Stomach (tissue), 9 donors: ENCODE data around the gene PAMR1. TPM values are rescaled to one million over a fixed set of nuclear protein-coding genes. Genes with fewer than 3 reads are reported as not detected.

Experiments
- DNase-seq, 2 donors: peaks; one replicate each; pipeline versions ENCODE4 v3.0.0 to v3.0.0-alpha.2; 2013 to 2019
- H3K27ac ChIP-seq, 5 donors: fragments of 200-600 bp in 4 of 5; sonication (generic) in 4 of 5; one replicate each; pipeline ENCODE4 v1.5.1; 2013 to 2019; ENCODE audit warnings: mild to moderate bottlenecking in 1 of 5, moderate library complexity in 1 of 5
- H3K27me3 ChIP-seq, 3 donors: fragments of 200-600 bp; sonication (generic); one replicate each; pipeline ENCODE4 v1.5.1; 2017 to 2019; ENCODE audit warnings: mixed run types in 1 of 3
- H3K36me3 ChIP-seq, 4 donors: fragments of 200-600 bp; sonication (generic); 1 replicate in 3 of 4; 2 replicates in 1 of 4; pipeline ENCODE4 v1.5.1; 2016 to 2019
- H3K4me1 ChIP-seq, 4 donors: fragments of 200-600 bp; sonication (generic); one replicate each; pipeline ENCODE4 v1.5.1; 2016 to 2019
- H3K4me3 ChIP-seq, 4 donors: fragments of 200-600 bp; sonication (generic) in 3 of 4; one replicate each; pipeline ENCODE4 v1.5.1; 2016 to 2019; ENCODE audit warnings: mild to moderate bottlenecking in 1 of 4
- H3K9me3 ChIP-seq, 4 donors: fragments of 200-600 bp; sonication (generic); one replicate each; pipeline ENCODE4 v1.5.1; 2016 to 2019
- CTCF ChIP-seq, 7 experiments: fragments of 450-650 bp in 4 of 7; fragments of 200-600 bp in 3 of 7; sonication (generic) in 3 of 7; IDR thresholded peaks; one replicate each; pipeline ENCODE4 v1.5.1; 2016 to 2019; ENCODE audit warnings: antibody characterized with exemption in 7 of 7, control low read depth in 2 of 7, mild to moderate bottlenecking in 1 of 7
- EP300 ChIP-seq: sonication (generic); formaldehyde crosslinking; IDR thresholded peaks from one replicate; pipeline ENCODE4 v1.6.1; 2017; ENCODE audit warnings: antibody characterized with exemption
- POLR2A ChIP-seq, 4 donors: fragments of 450-650 bp; IDR thresholded peaks; one replicate each; pipeline ENCODE4 v1.6.1; 2016; ENCODE audit warnings: antibody characterized with exemption in 4 of 4, control low read depth in 2 of 4, mild to moderate bottlenecking in 1 of 4, moderate library complexity in 1 of 4
- POLR2AphosphoS5 ChIP-seq, 3 donors: sonication (generic); formaldehyde crosslinking; IDR thresholded peaks; one replicate each; pipeline ENCODE4 v1.6.1; 2016; ENCODE audit warnings: antibody characterized with exemption in 3 of 3
- WGBS, 5 donors: extraction: QIAGEN DNeasy Blood & Tissue Kit in 3 of 5; methylation state at CpG; one replicate each; pipeline versions ENCODE4 v1.1.5 to v1.1.7; 2013 to 2018; 5-methylcytosine and 5-hydroxymethylcytosine counted together
- intact Hi-C: fragments of 100-400 bp; cut with DNase I; formaldehyde crosslinking; loops from one replicate; pipeline ENCODE4 v1.15.1; 2023; ENCODE audit warnings: low total_unique reads
- polyA plus RNA-seq, 3 donors: library from polyadenylated mRNA; stranded (reverse); fragments of 200-250 nt; gene quantifications; one replicate each; pipeline ENCODE4 v1.2.3, GENCODE V29; 2013
- total RNA-seq, 5 donors: library from RNA; depleted of rRNA; stranded (reverse); fragments of >200 nt; gene quantifications; one replicate each; pipeline versions ENCODE4 v1.1.0 to v1.2.3, GENCODE V29; 2014 to 2016
- donor health status: healthy with polysubstance abuse.
- donor health status: Bipolar disorder and iron deficiency.
- donor health status: healthy.

The PAMR1 gene
- total and polyA plus RNA-seq, 8 donors, result under 0.01 to 26.8 (median 0.58) TPM; not detected in 1

DNA sequence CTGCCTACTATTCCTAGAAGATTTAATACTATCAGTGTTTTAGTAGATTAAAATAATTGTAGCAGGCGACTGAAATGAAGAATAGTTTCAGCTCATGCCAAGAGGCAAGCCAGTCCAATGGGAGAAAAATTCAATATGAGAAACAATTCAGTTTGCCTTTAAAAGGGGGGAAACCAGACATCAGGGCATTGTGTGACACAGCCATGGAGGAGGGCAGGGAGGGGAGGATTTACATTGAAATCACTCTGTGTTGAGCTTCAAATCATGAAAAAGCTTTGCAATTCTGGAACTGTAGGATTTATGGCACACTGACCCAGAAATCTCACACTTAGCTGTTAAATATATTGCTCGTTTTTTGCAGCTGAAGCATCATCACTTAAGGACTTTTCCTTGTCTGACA, 110.6 kb downstream of the PAMR1 start:
- peaks cover 11 to 19% (median 17%) of the 10 kb centered on the region in 4 donors for H3K4me1 ChIP-seq
- DNase-seq, result no peak

GRCh38 chr11:35414311-35414710, 111.1 kb downstream of the PAMR1 start:
- Histone ChIP-seq H3K27ac (no peak overlapping the region), H3K4me1 (peaks cover 8 to 14% (median 13%) of the 10 kb centered on the region in 4 donors), H3K27me3 (peaks cover 0 to 45% (median 20%) of the 10 kb centered on the region in 3 donors), H3K36me3 (no peaks in the 10 kb centered on the region), H3K4me3 (no peak overlapping the region), H3K9me3 (no peaks in the 10 kb centered on the region)
- intact Hi-C loops, result no loop called here
- no peak for DNase-seq
- no peak for TF ChIP-seq CTCF (IDR thresholded peaks at IDR 0.05)
- TF ChIP-seq EP300, result no peak
- no peak for TF ChIP-seq POLR2A (IDR thresholded peaks at IDR 0.05)
- no peak for TF ChIP-seq POLR2AphosphoS5 (IDR thresholded peaks at IDR 0.05)
- WGBS, 5 donors, result 77 to 87% (median 80%) methylated on average over 6 of the region's 6 CpGs

More for the DNA sequence above, 110.6 kb downstream of the PAMR1 start:
- H3K27me3 ChIP-seq, result peaks cover 0 to 50% (median 25%) of the 10 kb centered on the region in 3 donors
- no peaks in the 10 kb centered on the region for H3K9me3 ChIP-seq
- intact Hi-C loops, result no loop called here
- H3K4me3 ChIP-seq, result no peak overlapping the region
- no peak for TF ChIP-seq CTCF (IDR thresholded peaks at IDR 0.05)
- no peak for TF ChIP-seq EP300
- TF ChIP-seq POLR2A (IDR thresholded peaks at IDR 0.05), result no peak
- TF ChIP-seq POLR2AphosphoS5 (IDR thresholded peaks at IDR 0.05), result no peak
- H3K36me3 ChIP-seq, result no peaks in the 10 kb centered on the region
- WGBS, 5 donors, result 50 to 60% (median 60%) methylated on average over 2 of the region's 2 CpGs
- H3K27ac ChIP-seq, result no peak overlapping the region

GRCh38 chr11:35413598-35413997, 111.8 kb downstream of the PAMR1 start:
- no peak for DNase-seq
- intact Hi-C loops, result no loop called here
- H3K36me3 ChIP-seq, result no peaks in the 10 kb centered on the region
- WGBS, 5 donors, result 76 to 89% (median 87%) methylated on average over 3 of the region's 3 CpGs
- H3K4me3 ChIP-seq, result no peak overlapping the region
- peaks cover 1 to 7% (median 5%) of the 10 kb centered on the region in 4 donors for H3K4me1 ChIP-seq
- peaks cover 0 to 38% (median 13%) of the 10 kb centered on the region in 3 donors for H3K27me3 ChIP-seq
- H3K9me3 ChIP-seq, result no peaks in the 10 kb centered on the region
- H3K27ac ChIP-seq, result no peak overlapping the region
- TF ChIP-seq POLR2AphosphoS5 (IDR thresholded peaks at IDR 0.05) (no peak), CTCF (IDR thresholded peaks at IDR 0.05) (no peak), POLR2A (IDR thresholded peaks at IDR 0.05) (no peak), EP300 (no peak)

- no peak overlapping the region for H3K27ac ChIP-seq
- H3K4me3 ChIP-seq, result no peak overlapping the region
- WGBS, 5 donors, result 62 to 79% (median 70%) methylated on average over 2 of the region's 2 CpGs
- DNase-seq, result peak in 1 of 2 donors; percentile 32
- no peaks in the 10 kb centered on the region for H3K4me1 ChIP-seq
- intact Hi-C loops, result no loop called here
- TF ChIP-seq EP300, result no peak
- peak in 1 of 7 experiments; percentile 24 for TF ChIP-seq CTCF (IDR thresholded peaks at IDR 0.05)
- peaks cover 0 to 25% (median 0%) of the 10 kb centered on the region in 3 donors for H3K27me3 ChIP-seq
- H3K36me3 ChIP-seq, result no peaks in the 10 kb centered on the region
- no peaks in the 10 kb centered on the region for H3K9me3 ChIP-seq
Observed at GRCh38 chr11:35412285-35412684, 113.1 kb downstream of the PAMR1 start.
